Spleen (tissue), 11 donors: Measurements from ENCODE around the gene PAK4. TPM values are rescaled to one million over a fixed set of nuclear protein-coding genes. Genes with fewer than 3 reads are reported as not detected.

Source experiments
- DNase-seq: peaks from one replicate; pipeline ENCODE4 v3.0.0-alpha.2; 2020
- H3K27ac ChIP-seq, 8 donors: fragments of 200-600 bp; sonication (generic) in 7 of 8; 1 replicate in 4 of 8; 2 replicates in 4 of 8; pipeline versions ENCODE4 v1.5.0 to v1.8.0; 2016 to 2021; ENCODE audit warnings: inconsistent platforms in 4 of 8, mild to moderate bottlenecking in 4 of 8, moderate library complexity in 1 of 8
- H3K27me3 ChIP-seq, 7 donors: fragments of 200-600 bp; sonication (generic) in 6 of 7; replicated peaks in 1 of 7; 1 replicate in 4 of 7; 2 replicates in 3 of 7; pipeline versions ENCODE4 v1.5.0 to v1.8.0; 2016 to 2021; ENCODE audit warnings: inconsistent platforms in 3 of 7, mild to moderate bottlenecking in 1 of 7
- H3K36me3 ChIP-seq, 6 donors: fragments of 200-600 bp; sonication (generic) in 5 of 6; 1 replicate in 4 of 6; 2 replicates in 2 of 6; pipeline versions ENCODE4 v1.5.0 to v1.8.0; 2016 to 2021; ENCODE audit warnings: inconsistent platforms in 2 of 6
- H3K4me1 ChIP-seq, 6 donors: fragments of 200-600 bp; sonication (generic) in 5 of 6; 1 replicate in 3 of 6; 2 replicates in 3 of 6; pipeline versions ENCODE4 v1.5.0 to v1.8.0; 2016 to 2021; ENCODE audit warnings: inconsistent platforms in 3 of 6
- H3K4me3 ChIP-seq, 8 donors: fragments of 200-600 bp; sonication (generic) in 7 of 8; 1 replicate in 4 of 8; 2 replicates in 4 of 8; pipeline versions ENCODE4 v1.5.0 to v1.8.0; 2016 to 2021; ENCODE audit warnings: inconsistent platforms in 4 of 8, mild to moderate bottlenecking in 4 of 8, moderate library complexity in 2 of 8
- H3K9me3 ChIP-seq, 8 donors: fragments of 200-600 bp; sonication (generic) in 7 of 8; 1 replicate in 4 of 8; 2 replicates in 4 of 8; pipeline versions ENCODE4 v1.5.0 to v1.8.0; 2016 to 2021; ENCODE audit warnings: inconsistent platforms in 4 of 8
- POLR2A ChIP-seq, 3 donors: fragments of 450-650 bp; IDR thresholded peaks; one replicate each; pipeline ENCODE4 v1.5.1; 2017; ENCODE audit warnings: antibody characterized with exemption in 3 of 3, mild to moderate bottlenecking in 1 of 3
- POLR2AphosphoS5 ChIP-seq, 3 donors: sonication (generic); formaldehyde crosslinking; IDR thresholded peaks; one replicate each; pipeline ENCODE4 v1.5.1; 2017; ENCODE audit warnings: antibody characterized with exemption in 3 of 3
- WGBS, 5 donors: extraction: QIAGEN DNeasy Blood & Tissue Kit in 3 of 5; methylation state at CpG; one replicate each; pipeline versions ENCODE4 v1.1.5 to v1.1.7; 2013 to 2018; 5-methylcytosine and 5-hydroxymethylcytosine counted together
- intact Hi-C: fragments of 100-400 bp; cut with DNase I; formaldehyde crosslinking; loops from one replicate; pipeline ENCODE4 v1.15.0; 2023; ENCODE audit warnings: low total_unique reads
- polyA plus RNA-seq, 3 donors: library from polyadenylated mRNA; stranded (reverse); fragments of 200-250 nt; gene quantifications; one replicate each; pipeline ENCODE4 v1.2.1, GENCODE V29; 2013
- total RNA-seq, 7 donors: library from RNA; depleted of rRNA in 3 of 7; stranded (reverse); fragments of >200 nt in 3 of 7; fragmentation: NEBNext Ultra II Directional in 4 of 7; extraction: Animal tissue kit (Norgen Biotek cat#: 25700) in 4 of 7; gene quantifications; one replicate each; pipeline versions ENCODE4 v1.1.0 to v1.2.1, GENCODE V29; 2016 to 2021
- TF ChIP-seq, protein P1 (sequence below), 11 experiments: fragments of 200-600 bp in 7 of 11; fragments of 450-650 bp in 4 of 11; sonication (generic) in 4 of 11; IDR thresholded peaks in 8 of 11; conservative IDR thresholded peaks in 3 of 11; 1 replicate in 7 of 11; 2 replicates in 4 of 11; pipeline versions ENCODE4 v1.4.0 to v1.8.0; 2016 to 2021; ENCODE audit warnings: antibody characterized with exemption in 11 of 11, inconsistent platforms in 4 of 11, mild to moderate bottlenecking in 1 of 11
- donor health status: healthy with polysubstance abuse.
- donor health status: DM: no; HTN: no; CAD: no; lungs with moderate emphysema.
- donor health status: DM: no; HTN: no; CAD: no.
- donor health status: Bipolar disorder and iron deficiency.
- donor health status: healthy.
- donor health status: DM: no; HTN: no; CAD: no.
- donor health status: DM: yes; HTN: yes; CAD: no.

PAK4 gene
- total and polyA plus RNA-seq, 10 donors, result 5.2 to 27.8 (median 14.7) TPM

DNA sequence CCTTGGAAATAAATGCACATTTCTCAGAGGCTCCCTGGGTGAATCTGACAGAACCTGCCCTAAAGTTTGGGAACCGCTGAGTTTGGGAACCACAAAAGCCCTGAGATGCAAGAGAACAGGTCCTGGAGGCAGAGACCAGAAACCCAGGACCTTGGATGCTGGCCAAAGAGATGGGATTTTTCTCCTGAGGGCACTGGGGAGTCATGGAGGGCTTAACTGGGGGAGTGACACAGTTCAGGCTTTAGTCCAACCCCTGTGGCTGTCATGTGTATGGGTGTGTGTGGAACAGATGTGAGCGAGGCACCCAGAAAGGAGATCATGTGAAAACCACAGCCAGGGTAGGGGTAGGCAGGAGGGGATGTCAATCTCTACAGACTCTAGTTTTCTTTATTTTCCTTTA lies 67.3 kb downstream of the PAK4 start:
- peaks cover 4 to 28% (median 11%) of the 10 kb centered on the region in 6 donors for H3K4me1 ChIP-seq
- no peak for TF ChIP-seq POLR2AphosphoS5 (IDR thresholded peaks at IDR 0.05)
- no peak for TF ChIP-seq POLR2A (IDR thresholded peaks at IDR 0.05)
- TF ChIP-seq, protein P1, sequence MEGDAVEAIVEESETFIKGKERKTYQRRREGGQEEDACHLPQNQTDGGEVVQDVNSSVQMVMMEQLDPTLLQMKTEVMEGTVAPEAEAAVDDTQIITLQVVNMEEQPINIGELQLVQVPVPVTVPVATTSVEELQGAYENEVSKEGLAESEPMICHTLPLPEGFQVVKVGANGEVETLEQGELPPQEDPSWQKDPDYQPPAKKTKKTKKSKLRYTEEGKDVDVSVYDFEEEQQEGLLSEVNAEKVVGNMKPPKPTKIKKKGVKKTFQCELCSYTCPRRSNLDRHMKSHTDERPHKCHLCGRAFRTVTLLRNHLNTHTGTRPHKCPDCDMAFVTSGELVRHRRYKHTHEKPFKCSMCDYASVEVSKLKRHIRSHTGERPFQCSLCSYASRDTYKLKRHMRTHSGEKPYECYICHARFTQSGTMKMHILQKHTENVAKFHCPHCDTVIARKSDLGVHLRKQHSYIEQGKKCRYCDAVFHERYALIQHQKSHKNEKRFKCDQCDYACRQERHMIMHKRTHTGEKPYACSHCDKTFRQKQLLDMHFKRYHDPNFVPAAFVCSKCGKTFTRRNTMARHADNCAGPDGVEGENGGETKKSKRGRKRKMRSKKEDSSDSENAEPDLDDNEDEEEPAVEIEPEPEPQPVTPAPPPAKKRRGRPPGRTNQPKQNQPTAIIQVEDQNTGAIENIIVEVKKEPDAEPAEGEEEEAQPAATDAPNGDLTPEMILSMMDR (IDR thresholded peaks at IDR 0.05 in 8 of 11, conservative IDR thresholded peaks at IDR 0.05 in 3 of 11), result no peak
- no peak overlapping the region for H3K4me3 ChIP-seq
- intact Hi-C loops, result no loop called here
- peaks cover 0 to 67% (median 32%) of the 10 kb centered on the region in 7 donors for H3K27me3 ChIP-seq
- H3K27ac ChIP-seq, result no peak overlapping the region
- DNase-seq, result no peak
- H3K9me3 ChIP-seq, result no peaks in the 10 kb centered on the region
- no peaks in the 10 kb centered on the region for H3K36me3 ChIP-seq
- 73 to 88% (median 85%) methylated on average over 2 of the region's 2 CpGs for WGBS, 5 donors

DNA sequence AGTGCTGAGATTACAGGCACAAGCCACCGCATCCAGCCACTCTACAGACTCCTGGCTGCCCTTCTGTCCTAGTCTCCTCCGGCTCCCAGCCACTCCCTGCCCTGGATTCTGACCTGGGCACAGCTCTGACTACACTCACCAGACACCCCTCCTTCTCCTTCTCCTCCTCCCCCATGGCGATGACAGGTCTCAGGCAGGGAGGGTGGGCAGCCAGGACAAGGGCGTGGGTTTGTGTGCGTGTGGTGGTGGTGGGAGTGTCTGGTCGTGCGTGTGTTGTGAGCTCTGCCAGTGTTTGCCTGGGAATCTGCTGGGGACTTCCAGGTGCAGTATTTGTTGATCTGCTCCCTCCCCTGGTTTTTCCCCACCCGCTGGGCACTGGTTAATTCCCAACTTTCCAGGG lies 68.2 kb downstream of the PAK4 start:
- Histone ChIP-seq H3K9me3 (no peaks in the 10 kb centered on the region), H3K27me3 (peaks cover 0 to 67% (median 41%) of the 10 kb centered on the region in 7 donors), H3K4me3 (no peak overlapping the region), H3K27ac (no peak overlapping the region), H3K36me3 (no peaks in the 10 kb centered on the region), H3K4me1 (peaks cover 4 to 28% (median 11%) of the 10 kb centered on the region in 6 donors)
- no peak for TF ChIP-seq POLR2A (IDR thresholded peaks at IDR 0.05)
- DNase-seq, result no peak
- intact Hi-C loops, result no loop called here
- WGBS, 5 donors, result 52 to 70% (median 64%) methylated on average over 8 of the region's 8 CpGs

DNA sequence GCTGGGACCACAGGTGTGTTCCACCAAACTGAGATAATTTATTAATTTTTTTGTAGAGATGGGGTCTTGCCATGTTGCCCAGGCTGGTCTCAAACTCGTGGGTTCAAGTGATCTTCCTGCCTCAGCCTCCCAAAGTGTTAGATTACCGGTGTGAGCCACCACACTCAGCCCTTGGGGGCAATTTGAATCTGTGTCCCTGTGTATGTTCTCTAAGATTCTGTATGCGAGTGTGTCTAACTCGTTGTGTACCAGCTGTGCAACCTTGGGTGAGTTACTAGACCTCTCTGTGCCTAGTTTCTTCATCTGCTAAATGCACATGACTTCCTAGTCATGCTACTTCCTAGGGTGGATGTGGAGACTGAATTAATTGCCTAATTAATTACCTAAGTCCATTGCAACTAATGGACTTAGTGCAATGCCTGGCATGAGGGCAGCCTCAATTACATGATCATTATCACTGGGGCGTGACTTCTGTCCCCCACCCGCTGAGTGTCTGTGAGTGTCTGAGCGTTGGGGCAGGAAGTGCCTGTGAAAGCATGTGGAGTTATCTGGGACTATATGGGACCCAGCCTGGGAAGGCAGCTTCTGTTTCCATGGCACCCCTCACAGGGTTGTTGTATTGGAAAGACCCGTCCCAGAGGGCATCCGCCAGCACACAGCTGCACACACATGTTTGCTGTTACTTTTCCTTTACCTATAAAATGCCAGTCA lies 69.4 kb downstream of the PAK4 start:
- 46 to 55% (median 50%) methylated on average over 9 of the region's 9 CpGs for WGBS, 5 donors
- intact Hi-C loops, result no loop called here
- Histone ChIP-seq H3K9me3 (no peaks in the 10 kb centered on the region), H3K27me3 (peaks cover 0 to 67% (median 45%) of the 10 kb centered on the region in 7 donors), H3K4me1 (peaks cover 4 to 28% (median 11%) of the 10 kb centered on the region in 6 donors), H3K36me3 (no peaks in the 10 kb centered on the region), H3K27ac (no peak overlapping the region), H3K4me3 (no peak overlapping the region)
- no peak for TF ChIP-seq POLR2A (IDR thresholded peaks at IDR 0.05)
- TF ChIP-seq, protein P1 (IDR thresholded peaks at IDR 0.05 in 8 of 11, conservative IDR thresholded peaks at IDR 0.05 in 3 of 11), result no peak
- no peak for TF ChIP-seq POLR2AphosphoS5 (IDR thresholded peaks at IDR 0.05)
- no peak for DNase-seq

DNA sequence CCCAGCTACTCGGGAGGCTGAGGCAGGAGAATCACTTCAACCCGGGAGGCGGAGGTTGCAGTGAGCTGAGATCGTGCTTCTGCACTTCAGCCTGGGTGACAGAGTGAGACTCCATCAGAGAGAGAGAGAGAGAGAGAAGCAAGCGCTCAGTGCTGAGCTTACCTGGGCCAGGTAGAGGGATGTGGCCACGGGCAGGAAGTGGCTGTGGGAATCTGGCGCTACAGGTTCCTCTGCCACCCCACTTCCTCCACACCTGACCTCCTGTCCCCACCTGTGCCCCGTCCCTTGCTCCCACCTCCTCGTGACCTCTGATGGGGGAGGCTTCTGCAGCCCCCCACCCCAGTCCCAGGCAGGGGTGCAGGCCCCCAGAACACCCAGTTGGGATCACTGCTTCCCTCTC lies 70.2 kb downstream of the PAK4 start:
- H3K4me1 ChIP-seq, result peaks cover 4 to 28% (median 11%) of the 10 kb centered on the region in 6 donors
- no peaks in the 10 kb centered on the region for H3K9me3 ChIP-seq
- H3K36me3 ChIP-seq, result no peaks in the 10 kb centered on the region
- intact Hi-C loops, result no loop called here
- no peak for DNase-seq
- H3K4me3 ChIP-seq, result no peak overlapping the region
- WGBS, 5 donors, result 37 to 50% (median 40%) methylated on average over 9 of the region's 9 CpGs
- peaks cover 0 to 74% (median 49%) of the 10 kb centered on the region in 7 donors for H3K27me3 ChIP-seq
- TF ChIP-seq POLR2A (IDR thresholded peaks at IDR 0.05), result no peak
- no peak for TF ChIP-seq POLR2AphosphoS5 (IDR thresholded peaks at IDR 0.05)
- TF ChIP-seq, protein P1 (IDR thresholded peaks at IDR 0.05 in 8 of 11, conservative IDR thresholded peaks at IDR 0.05 in 3 of 11), result no peak
- no peak overlapping the region for H3K27ac ChIP-seq
